COLO668 (cell line): ENCODE measurements around the gene KCNT2.
"Not testable (repeated sequence)": the region's sequence is repeated elsewhere in the genome, so short reads cannot be mapped to it uniquely, and the experiment has no call there.

ENCODE experiments used
- DNase-seq: peaks from one replicate; lab custom pipeline; 2025; ENCODE audit not compliant: unreplicated experiment; lab: John Stamatoyannopoulos, UW

The KCNT2 gene

GRCh38 chr1:196324345-196324744 lies 283.9 kb downstream of the KCNT2 start:
- no peak for DNase-seq

GRCh38 chr1:196323869-196324268 lies 284.4 kb downstream of the KCNT2 start:
- DNase-seq = no peak

- DNase-seq = no peak
Observed at GRCh38 chr1:196319301-196319700, 288.9 kb downstream of the KCNT2 start.

- DNase-seq = peak; percentile 11
Observed at GRCh38 chr1:196317535-196318522, 290.4 kb downstream of the KCNT2 start.

- no peak for DNase-seq
Observed at GRCh38 chr1:196312739-196313138, 295.5 kb downstream of the KCNT2 start.

- DNase-seq = no peak
Observed at GRCh38 chr1:196309386-196309785, 298.9 kb downstream of the KCNT2 start.

- DNase-seq = no peak
Observed at GRCh38 chr1:196308176-196308575, 300.1 kb downstream of the KCNT2 start.

GRCh38 chr1:196306421-196306820 lies 301.8 kb downstream of the KCNT2 start:
- DNase-seq = no peak

GRCh38 chr1:196305216-196305615 lies 303.0 kb downstream of the KCNT2 start:
- DNase-seq = no peak

- no peak for DNase-seq
Observed at GRCh38 chr1:196302981-196303380, 305.3 kb downstream of the KCNT2 start.

GRCh38 chr1:196302420-196302819 lies 305.8 kb downstream of the KCNT2 start:
- DNase-seq = no peak

GRCh38 chr1:196295766-196296165 lies 312.5 kb downstream of the KCNT2 start:
- no peak for DNase-seq

GRCh38 chr1:196278816-196279215 lies 329.4 kb downstream of the KCNT2 start:
- no peak for DNase-seq

- no peak for DNase-seq
Observed at GRCh38 chr1:196277860-196278259, 330.4 kb downstream of the KCNT2 start.

GRCh38 chr1:196271212-196271947 lies 336.9 kb downstream of the KCNT2 start:
- DNase-seq = no peak

- DNase-seq = not testable (repeated sequence)
Observed at GRCh38 chr1:196263086-196263485, 345.2 kb downstream of the KCNT2 start.

GRCh38 chr1:196260270-196260669 lies 348.0 kb downstream of the KCNT2 start:
- no peak for DNase-seq

GRCh38 chr1:196259316-196259715 lies 348.9 kb downstream of the KCNT2 start:
- no peak for DNase-seq

GRCh38 chr1:196255762-196256161 lies 352.5 kb downstream of the KCNT2 start:
- DNase-seq = no peak

- DNase-seq = no peak
Observed at GRCh38 chr1:196229546-196229945, 378.7 kb downstream of the KCNT2 start.

- DNase-seq = no peak
Observed at GRCh38 chr1:196214866-196215265, 393.4 kb downstream of the KCNT2 start.

GRCh38 chr1:196209983-196210382 lies 398.3 kb downstream of the KCNT2 start:
- DNase-seq = no peak
